ENCODE data around the gene TMED1.
"Not testable (repeated sequence)": the region's sequence is repeated elsewhere in the genome, so short reads cannot be mapped to it uniquely, and the experiment has no call there.

TMED1 gene, protein sequence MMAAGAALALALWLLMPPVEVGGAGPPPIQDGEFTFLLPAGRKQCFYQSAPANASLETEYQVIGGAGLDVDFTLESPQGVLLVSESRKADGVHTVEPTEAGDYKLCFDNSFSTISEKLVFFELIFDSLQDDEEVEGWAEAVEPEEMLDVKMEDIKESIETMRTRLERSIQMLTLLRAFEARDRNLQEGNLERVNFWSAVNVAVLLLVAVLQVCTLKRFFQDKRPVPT

DNA sequence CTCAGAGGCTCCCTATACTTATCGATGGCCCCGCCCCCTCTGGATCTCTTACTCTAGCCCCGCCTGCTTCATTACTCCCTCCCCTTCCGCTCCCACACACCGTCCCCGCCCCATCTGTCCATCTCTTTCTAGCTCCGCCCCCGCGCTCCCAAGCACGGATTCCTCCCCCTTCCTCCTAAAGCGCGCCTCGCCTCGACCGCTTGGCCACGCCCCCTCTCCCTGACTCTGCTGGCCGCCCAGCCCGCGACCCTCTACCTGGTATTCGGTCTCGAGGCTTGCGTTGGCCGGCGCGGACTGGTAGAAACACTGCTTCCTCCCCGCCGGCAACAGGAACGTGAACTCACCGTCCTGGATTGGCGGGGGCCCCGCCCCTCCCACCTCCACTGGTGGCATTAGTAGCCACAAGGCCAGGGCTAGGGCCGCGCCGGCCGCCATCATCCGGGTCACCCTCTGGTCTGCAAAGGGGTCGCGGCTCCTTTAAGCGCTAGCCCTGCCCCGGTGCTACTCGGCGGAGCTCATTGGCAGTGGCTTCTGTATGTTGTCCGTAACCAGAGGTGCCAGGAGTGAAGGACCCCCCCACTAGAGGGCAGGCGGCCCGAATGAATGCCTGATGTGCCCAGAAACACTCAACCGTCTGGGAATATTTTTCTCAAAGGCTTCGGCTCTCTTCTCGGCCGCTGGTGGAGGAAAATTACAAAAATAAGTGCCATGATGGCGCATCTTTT is at the start of gene TMED1:
Gene TMED1, minus strand, starts transcription at position 459 of the 725 bp plus-strand sequence. Its CDS starts 21 bp downstream, at position 438.
- Histone ChIP-seq H3K27me3 (ENCODE audit: control insufficient read depth, insufficient read depth, low read length) (peaks cover 4% of the 10 kb centered on the region), H3K9ac (ENCODE audit: low read length) (peak within 1 kb of the TSS; percentile 92), H3K9me3 (ENCODE audit: control insufficient read depth, low read depth, low read length) (no peaks in the 10 kb centered on the region), H3K4me3 (ENCODE audit: low read length) (peak within 1 kb of the TSS; percentile 85), H3K4me1 (ENCODE audit: control insufficient read depth, low read depth, low read length) (no peaks in the 10 kb centered on the region), H3K27ac (ENCODE audit: low read length) (peak within 1 kb of the TSS; percentile 85), H3K36me3 (ENCODE audit: control insufficient read depth, low read depth, low read length) (peaks cover 16% of the 10 kb centered on the region)

DNA sequence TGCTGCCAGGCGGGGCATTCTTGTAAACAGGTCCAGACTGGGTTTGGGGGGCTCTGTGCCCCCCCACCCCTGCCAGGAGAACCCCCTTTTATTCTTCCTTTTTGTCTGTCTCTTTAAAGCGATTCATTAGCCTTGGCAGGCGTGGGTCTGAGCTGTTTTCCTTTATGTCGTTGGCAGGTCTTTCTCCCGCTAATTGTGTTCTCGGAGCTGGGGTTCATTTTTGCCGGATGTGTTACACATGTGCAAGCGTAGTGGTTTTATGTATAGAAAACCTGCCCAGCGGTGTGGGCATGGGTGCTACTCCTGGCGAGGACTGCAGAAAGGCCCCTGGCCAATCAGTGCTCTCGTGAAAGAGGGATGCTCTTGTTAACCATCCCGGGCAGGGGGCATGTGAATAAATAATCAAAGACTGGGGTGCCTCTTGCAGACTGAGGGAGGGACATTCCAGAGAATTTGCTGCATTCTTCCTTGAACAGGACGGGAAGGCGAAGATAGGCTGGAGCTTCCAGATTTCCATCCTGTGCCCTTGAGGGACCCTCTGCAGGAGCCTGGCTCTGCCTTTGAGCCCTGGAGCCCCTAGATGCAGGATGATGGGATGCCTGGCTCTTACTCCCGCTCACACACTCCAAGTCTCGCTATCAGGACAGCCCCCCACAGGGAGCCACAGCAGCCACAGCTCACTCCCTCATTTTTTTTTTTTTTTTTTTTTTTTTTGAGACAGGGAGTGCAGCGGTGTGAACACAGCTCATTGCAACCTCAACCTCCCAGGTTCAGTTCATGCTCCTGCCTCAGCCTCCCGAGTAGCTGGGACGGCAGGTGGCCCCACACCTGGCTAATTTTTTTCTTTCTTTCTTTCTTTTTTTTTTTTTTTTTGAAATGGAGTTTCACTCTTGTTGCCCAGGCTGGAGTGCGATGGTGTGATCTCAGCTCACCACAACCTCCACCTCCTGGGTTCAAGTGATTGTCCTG is 49.5 kb upstream of the TMED1 start:
- peaks cover 49% of the 10 kb centered on the region for H3K4me1 ChIP-seq (ENCODE audit: control insufficient read depth, low read depth, low read length)
- H3K9ac ChIP-seq (ENCODE audit: low read length), result no peak overlapping the region
- H3K27ac ChIP-seq (ENCODE audit: low read length), result no peak overlapping the region
- H3K27me3 ChIP-seq (ENCODE audit: control insufficient read depth, insufficient read depth, low read length), result no peaks in the 10 kb centered on the region
- no peak overlapping the region for H3K4me3 ChIP-seq (ENCODE audit: low read length)
- H3K36me3 ChIP-seq (ENCODE audit: control insufficient read depth, low read depth, low read length), result no peaks in the 10 kb centered on the region
- no peaks in the 10 kb centered on the region for H3K9me3 ChIP-seq (ENCODE audit: control insufficient read depth, low read depth, low read length)

DNA sequence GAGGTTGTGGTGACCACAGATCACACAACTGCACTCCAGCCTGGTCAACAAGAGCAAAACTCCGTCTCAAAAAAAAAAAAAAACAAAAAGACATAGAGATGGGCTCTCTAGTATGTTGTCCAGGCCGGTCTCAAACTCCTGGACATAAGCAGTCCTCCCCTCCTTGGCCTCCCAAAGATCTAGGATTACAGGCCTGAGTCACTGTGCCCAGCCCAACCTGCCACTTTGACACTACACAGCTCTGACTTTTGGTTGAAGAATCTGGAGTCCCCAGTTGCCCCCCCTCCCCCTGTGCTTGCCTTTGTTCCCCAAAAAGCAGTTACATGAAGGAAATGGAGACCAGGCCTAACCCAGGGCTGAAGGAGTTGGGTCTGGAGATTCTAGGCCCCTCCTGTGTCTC is 48.3 kb upstream of the TMED1 start:
- Histone ChIP-seq H3K27ac (ENCODE audit: low read length) (no peak overlapping the region), H3K4me1 (ENCODE audit: control insufficient read depth, low read depth, low read length) (peaks cover 61% of the 10 kb centered on the region), H3K9me3 (ENCODE audit: control insufficient read depth, low read depth, low read length) (no peaks in the 10 kb centered on the region), H3K4me3 (ENCODE audit: low read length) (no peak overlapping the region), H3K36me3 (ENCODE audit: control insufficient read depth, low read depth, low read length) (no peaks in the 10 kb centered on the region), H3K27me3 (ENCODE audit: control insufficient read depth, insufficient read depth, low read length) (no peaks in the 10 kb centered on the region), H3K9ac (ENCODE audit: low read length) (no peak overlapping the region)

DNA sequence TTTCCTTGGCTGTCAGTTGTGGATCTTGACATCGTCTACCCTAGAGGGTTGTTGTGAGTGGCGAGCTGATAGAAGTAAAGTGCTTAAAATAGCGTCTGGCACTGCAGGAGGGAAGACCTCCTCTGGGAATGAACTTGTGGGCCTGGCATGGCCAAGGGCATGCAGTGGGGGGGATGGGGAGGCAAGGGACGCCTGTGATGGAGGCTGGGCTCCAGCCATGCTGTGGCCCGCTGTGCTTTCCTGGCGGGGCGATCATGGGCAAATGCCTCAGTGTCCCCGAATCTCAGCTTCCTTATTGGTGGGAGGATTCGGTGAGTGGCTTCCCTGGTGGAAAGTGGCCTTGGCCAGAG is 46.1 kb upstream of the TMED1 start:
- Histone ChIP-seq H3K9ac (ENCODE audit: low read length) (no peak overlapping the region), H3K27ac (ENCODE audit: low read length) (peak overlapping the region; percentile 19), H3K4me1 (ENCODE audit: control insufficient read depth, low read depth, low read length) (peaks cover 52% of the 10 kb centered on the region), H3K36me3 (ENCODE audit: control insufficient read depth, low read depth, low read length) (no peaks in the 10 kb centered on the region), H3K9me3 (ENCODE audit: control insufficient read depth, low read depth, low read length) (no peaks in the 10 kb centered on the region), H3K27me3 (ENCODE audit: control insufficient read depth, insufficient read depth, low read length) (no peaks in the 10 kb centered on the region), H3K4me3 (ENCODE audit: low read length) (peak overlapping the region; percentile 35)

DNA sequence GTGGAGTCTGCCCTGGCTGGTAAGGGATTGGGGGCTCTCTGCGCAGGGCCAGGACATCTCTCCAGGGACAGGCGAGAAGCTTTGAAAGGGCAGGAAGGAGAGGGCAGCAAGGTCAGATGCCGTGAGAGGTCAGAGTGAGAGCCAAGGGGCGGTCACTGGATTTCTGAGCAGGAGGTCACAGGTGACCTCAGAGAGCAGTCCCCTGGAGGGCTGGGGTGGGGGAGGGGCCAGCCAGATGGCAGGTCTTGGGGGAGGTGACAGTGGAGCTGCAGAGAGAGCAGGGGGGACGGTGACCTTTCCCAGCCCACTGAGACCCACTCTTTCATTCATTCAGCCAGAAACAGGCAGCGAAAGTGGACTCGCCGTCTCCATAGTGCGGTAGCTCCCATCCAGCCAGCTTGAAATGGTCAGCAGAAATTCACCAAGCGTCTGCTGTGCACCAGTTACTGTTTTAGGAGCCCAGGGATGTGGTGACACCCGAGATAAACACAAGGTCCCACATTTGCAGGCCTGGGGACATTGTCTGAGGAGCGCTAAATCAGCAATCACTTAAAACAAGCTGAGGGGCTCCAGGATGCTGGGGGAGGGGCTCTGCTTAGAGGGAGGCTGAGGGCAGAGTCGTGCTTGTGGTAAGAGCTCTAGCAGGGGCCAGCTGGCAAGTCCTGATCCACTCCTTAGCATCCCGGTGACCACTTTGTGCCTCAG is 45.5 kb upstream of the TMED1 start:
- Histone ChIP-seq H3K9ac (ENCODE audit: low read length) (no peak overlapping the region), H3K27ac (ENCODE audit: low read length) (peak overlapping the region; percentile 42), H3K9me3 (ENCODE audit: control insufficient read depth, low read depth, low read length) (no peaks in the 10 kb centered on the region), H3K4me1 (ENCODE audit: control insufficient read depth, low read depth, low read length) (peaks cover 48% of the 10 kb centered on the region), H3K36me3 (ENCODE audit: control insufficient read depth, low read depth, low read length) (no peaks in the 10 kb centered on the region), H3K4me3 (ENCODE audit: low read length) (peak overlapping the region; percentile 35), H3K27me3 (ENCODE audit: control insufficient read depth, insufficient read depth, low read length) (no peaks in the 10 kb centered on the region)

DNA sequence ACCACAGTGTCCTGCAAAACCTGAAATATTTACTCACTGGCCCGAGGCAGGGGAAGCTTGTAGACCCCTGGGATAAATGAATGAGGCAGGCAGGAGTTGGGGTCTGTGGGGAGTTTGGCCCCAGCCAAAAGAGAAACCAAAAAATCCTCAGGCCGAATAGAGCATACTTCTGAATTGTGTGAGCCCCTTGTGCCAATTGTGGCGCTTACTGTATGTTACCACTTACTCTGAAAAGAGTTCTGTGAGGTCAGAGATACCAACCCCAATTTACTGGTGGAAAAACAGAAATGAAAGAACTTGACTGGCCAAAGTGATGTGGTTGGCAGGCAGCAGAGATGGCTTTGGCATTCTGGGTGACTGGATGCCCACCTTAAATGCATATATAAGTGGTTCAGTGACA is 42.2 kb upstream of the TMED1 start:
- H3K36me3 ChIP-seq (ENCODE audit: control insufficient read depth, low read depth, low read length), result no peaks in the 10 kb centered on the region
- H3K9ac ChIP-seq (ENCODE audit: low read length), result peak overlapping the region; percentile 8
- peaks cover 36% of the 10 kb centered on the region for H3K4me1 ChIP-seq (ENCODE audit: control insufficient read depth, low read depth, low read length)
- peak overlapping the region; percentile 34 for H3K27ac ChIP-seq (ENCODE audit: low read length)
- H3K27me3 ChIP-seq (ENCODE audit: control insufficient read depth, insufficient read depth, low read length), result no peaks in the 10 kb centered on the region
- H3K4me3 ChIP-seq (ENCODE audit: low read length), result no peak overlapping the region
- H3K9me3 ChIP-seq (ENCODE audit: control insufficient read depth, low read depth, low read length), result no peaks in the 10 kb centered on the region

DNA sequence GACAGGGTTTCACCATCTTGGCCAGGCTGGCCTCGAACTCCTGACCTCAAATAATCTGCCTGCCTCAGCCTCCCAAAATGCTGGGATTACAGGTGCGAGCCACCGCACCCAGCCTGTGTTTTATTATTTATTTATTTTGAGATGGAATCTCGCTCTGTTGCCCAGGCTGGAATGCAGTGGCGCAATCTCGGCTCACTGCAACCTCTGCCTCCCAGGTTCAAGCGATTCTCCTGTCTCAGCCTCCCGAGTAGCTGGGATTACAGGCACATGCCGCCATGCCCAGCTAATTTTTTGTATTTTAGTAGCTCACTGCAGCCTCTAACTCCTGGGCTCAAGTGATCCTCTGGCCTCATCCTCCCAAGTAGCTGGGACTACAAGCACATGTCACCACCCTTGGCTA is 41.6 kb upstream of the TMED1 start:
- Histone ChIP-seq H3K4me1 (ENCODE audit: control insufficient read depth, low read depth, low read length) (peaks cover 40% of the 10 kb centered on the region), H3K27ac (ENCODE audit: low read length) (peak overlapping the region; percentile 34)
- H3K36me3 ChIP-seq (ENCODE audit: control insufficient read depth, low read depth, low read length); H3K27me3 ChIP-seq (ENCODE audit: control insufficient read depth, insufficient read depth, low read length); H3K9ac ChIP-seq (ENCODE audit: low read length); H3K9me3 ChIP-seq (ENCODE audit: control insufficient read depth, low read depth, low read length); H3K4me3 ChIP-seq (ENCODE audit: low read length): not testable (repeated sequence)

DNA sequence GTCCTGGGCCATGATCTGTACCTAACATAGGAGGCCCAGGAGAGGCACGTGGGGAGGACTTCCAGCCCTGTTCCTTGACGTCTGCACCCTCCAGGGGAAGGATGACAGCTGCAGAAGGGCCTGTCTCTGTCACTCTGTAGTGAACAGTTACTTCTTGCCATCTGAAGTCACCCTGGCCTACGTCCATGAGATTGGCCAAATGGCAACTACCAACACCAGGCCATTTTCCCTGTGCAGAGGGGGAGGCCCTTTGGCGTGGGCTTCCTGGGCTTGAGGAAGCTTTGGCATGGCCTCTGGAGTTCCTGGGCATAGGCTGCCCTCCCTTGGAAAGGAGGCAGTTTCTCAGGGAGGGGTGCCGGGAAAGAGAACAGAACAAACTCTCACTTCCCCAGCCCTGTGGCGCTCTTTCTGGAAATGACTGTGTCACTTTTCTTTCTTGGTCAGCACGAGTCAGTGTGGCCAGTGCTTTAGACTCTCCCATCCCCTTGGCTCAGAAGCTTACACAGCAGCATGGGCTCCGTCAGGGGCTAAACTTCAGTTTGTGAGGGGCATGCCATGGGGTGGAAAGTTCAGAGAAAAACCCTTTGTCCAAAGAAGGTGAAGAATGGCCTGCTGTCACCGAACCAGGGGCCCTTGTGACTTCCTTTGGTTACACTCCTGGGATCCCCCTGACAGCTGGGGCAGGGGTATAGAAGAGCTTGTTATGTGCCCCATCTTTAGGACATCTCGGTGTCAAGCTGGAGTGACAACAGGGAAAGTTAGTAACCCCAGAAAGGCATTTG is 40.6 kb upstream of the TMED1 start:
- H3K27ac ChIP-seq (ENCODE audit: low read length), result no peak overlapping the region
- H3K27me3 ChIP-seq (ENCODE audit: control insufficient read depth, insufficient read depth, low read length), result no peaks in the 10 kb centered on the region
- H3K4me1 ChIP-seq (ENCODE audit: control insufficient read depth, low read depth, low read length), result peaks cover 36% of the 10 kb centered on the region
- no peak overlapping the region for H3K9ac ChIP-seq (ENCODE audit: low read length)
- H3K4me3 ChIP-seq (ENCODE audit: low read length), result no peak overlapping the region
- H3K9me3 ChIP-seq (ENCODE audit: control insufficient read depth, low read depth, low read length), result no peaks in the 10 kb centered on the region
- H3K36me3 ChIP-seq (ENCODE audit: control insufficient read depth, low read depth, low read length), result no peaks in the 10 kb centered on the region

DNA sequence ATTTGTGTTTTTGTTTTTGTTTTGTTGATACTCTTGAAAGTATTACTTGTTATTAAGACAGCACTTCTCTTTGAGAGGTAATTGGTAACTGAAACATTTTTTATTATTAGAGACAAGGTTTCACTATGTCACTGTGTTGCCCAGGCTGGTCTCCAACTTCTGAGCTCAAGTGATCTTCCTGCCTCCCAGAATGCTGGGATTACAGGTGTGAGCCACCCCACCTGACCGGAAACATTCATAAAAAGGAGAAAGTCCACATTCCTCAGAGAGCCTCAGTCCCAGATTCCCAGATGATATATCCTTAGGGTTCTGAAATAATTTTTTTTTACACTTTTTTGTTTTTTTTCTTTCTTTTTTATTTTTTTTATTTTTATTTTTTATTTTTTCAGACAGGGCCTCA is 38.0 kb upstream of the TMED1 start:
- Histone ChIP-seq H3K36me3 (ENCODE audit: control insufficient read depth, low read depth, low read length) (no peaks in the 10 kb centered on the region), H3K9ac (ENCODE audit: low read length) (no peak overlapping the region), H3K27ac (ENCODE audit: low read length) (no peak overlapping the region), H3K4me1 (ENCODE audit: control insufficient read depth, low read depth, low read length) (peaks cover 11% of the 10 kb centered on the region), H3K27me3 (ENCODE audit: control insufficient read depth, insufficient read depth, low read length) (no peaks in the 10 kb centered on the region), H3K4me3 (ENCODE audit: low read length) (no peak overlapping the region), H3K9me3 (ENCODE audit: control insufficient read depth, low read depth, low read length) (no peaks in the 10 kb centered on the region)

DNA sequence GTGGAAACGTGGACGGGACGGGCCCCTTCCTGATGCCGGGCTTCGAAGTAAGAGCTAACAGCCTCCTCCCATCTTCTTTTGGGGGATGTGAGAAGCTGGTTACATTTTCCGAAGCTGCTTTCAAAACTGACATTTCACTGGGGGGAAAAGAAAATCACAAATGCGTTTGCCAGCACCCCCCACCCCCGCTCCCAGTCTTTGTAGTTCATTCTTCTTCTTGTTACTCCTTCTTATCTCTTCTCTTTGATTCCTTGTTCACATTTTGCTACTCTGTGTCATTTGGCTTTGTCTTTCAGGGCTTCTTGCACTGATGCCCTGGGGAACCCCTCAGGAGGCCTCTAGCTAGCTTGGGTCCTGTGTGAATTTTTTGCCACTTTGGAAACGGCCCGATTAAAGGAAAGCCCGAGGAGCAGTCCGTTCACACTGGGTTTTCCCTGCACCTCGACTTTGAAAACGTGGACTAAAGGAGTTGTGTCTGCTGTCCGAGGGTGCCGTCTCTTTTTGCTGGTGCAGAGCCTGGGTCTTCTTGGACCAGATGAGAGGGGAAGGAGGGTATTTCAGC is 36.6 kb upstream of the TMED1 start:
- Histone ChIP-seq H3K4me3 (ENCODE audit: low read length) (peak overlapping the region; percentile 74), H3K27ac (ENCODE audit: low read length) (no peak overlapping the region), H3K27me3 (ENCODE audit: control insufficient read depth, insufficient read depth, low read length) (no peaks in the 10 kb centered on the region), H3K36me3 (ENCODE audit: control insufficient read depth, low read depth, low read length) (no peaks in the 10 kb centered on the region), H3K9me3 (ENCODE audit: control insufficient read depth, low read depth, low read length) (no peaks in the 10 kb centered on the region), H3K4me1 (ENCODE audit: control insufficient read depth, low read depth, low read length) (peaks cover 6% of the 10 kb centered on the region), H3K9ac (ENCODE audit: low read length) (peak overlapping the region; percentile 83)

Data from iPS-18a (cell line).